ENCODE data around the gene SEPTIN14. TPM values are rescaled to one million over a fixed set of nuclear protein-coding genes. Genes with fewer than 3 reads are reported as not detected.
"Not testable (repeated sequence)": the region's sequence is repeated elsewhere in the genome, so short reads cannot be mapped to it uniquely, and the experiment has no call there.

SEPTIN14 gene
- not detected for total RNA-seq
- not detected for polyA plus RNA-seq
- long read RNA-seq, donor 1: 0 reads
- long read RNA-seq, donor 2: 0 reads
- long read RNA-seq, donor 3: 0 reads
- long read RNA-seq, donor 4: 0 reads

DNA sequence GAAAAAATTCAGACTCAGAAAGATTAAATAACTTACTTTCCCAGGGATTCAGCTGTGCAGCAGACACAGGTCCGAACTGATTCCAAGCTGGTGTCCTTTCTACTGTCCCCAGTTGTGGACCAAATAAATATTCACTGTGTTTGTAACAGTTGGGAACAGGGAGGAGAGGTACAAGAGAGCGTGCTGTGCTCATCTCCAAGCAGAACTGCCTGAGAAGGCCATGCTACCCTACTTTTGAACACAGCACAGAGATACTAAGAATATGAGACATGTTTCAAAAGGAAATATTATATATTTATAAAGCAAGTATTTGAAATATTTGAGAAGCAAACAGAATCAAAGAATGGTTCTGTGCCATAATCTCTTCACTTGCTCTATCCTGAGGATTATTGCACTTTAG is at the start of gene SEPTIN14:
Gene SEPTIN14, minus strand, starts transcription at position 101 of the 400 bp plus-strand sequence. CDS start 756 bp downstream, outside the sequence.
- intact Hi-C loops (cut with DNase I); DNase-seq: not testable (repeated sequence)
- 70% methylated on average over 2 of the region's 2 CpGs for WGBS

DNA sequence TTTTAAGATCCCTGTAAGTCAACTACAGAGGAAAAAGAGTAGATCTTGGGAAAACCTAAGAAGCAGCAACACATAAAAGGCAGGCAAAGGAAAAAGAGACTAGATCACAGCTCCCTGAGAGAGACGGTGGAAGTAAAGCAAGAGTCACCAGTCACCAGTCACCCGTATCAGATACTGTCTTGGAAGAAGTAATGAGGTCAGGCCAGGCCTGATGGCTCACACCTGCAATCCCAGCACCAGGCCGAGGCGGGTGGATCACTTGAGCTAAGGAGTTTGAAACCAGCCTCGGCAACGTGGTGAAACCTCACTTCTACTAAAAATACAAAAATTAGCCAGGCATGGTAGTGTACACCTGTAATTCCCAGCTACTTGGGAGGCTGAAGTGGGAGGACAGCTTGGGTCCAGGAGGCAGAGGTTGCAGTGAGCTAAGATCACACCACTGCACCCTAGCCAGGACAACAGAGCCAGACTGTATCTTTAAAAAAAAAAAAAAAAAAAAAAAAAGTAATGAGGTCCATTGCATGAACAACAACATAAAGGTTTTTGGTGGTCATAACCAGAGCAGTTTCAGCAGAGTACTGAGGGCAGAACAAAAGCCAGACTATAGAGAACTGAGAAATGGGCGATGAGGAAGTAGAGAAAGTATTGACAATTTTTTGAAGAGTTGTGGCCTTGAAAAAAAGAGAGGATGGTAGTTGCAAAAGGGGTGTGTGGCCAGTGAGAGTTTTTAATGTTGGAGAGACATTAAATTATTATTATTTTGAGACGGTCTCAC is 41.6 kb upstream of the SEPTIN14 start:
- ATAC-seq (no peak), DNase-seq (no peak)
- Histone ChIP-seq H3K4me3 (ENCODE audit: low read length) (no peak overlapping the region), H3K9me3 (ENCODE audit: control insufficient read depth, low read length) (no peaks in the 10 kb centered on the region), H3K4me1 (ENCODE audit: control insufficient read depth, insufficient read depth, low read length) (no peaks in the 10 kb centered on the region), H3K27me3 (ENCODE audit: control insufficient read depth, insufficient read depth) (no peaks in the 10 kb centered on the region), H3K27ac (ENCODE audit: low read length) (no peak overlapping the region)
- WGBS: 76% methylated on average over 8 of the region's 8 CpGs
- intact Hi-C loops (cut with DNase I): no loop called here

More for the DNA sequence above, at the start of gene SEPTIN14:
- not testable (repeated sequence) for H3K9me3 ChIP-seq (ENCODE audit: control insufficient read depth, low read length); H3K27me3 ChIP-seq (ENCODE audit: control insufficient read depth, insufficient read depth); H3K4me1 ChIP-seq (ENCODE audit: control insufficient read depth, insufficient read depth, low read length); H3K27ac ChIP-seq (ENCODE audit: low read length); H3K4me3 ChIP-seq (ENCODE audit: low read length); ATAC-seq

- H3K9me3 ChIP-seq (ENCODE audit: control insufficient read depth, low read length); H3K4me3 ChIP-seq (ENCODE audit: low read length); H3K27ac ChIP-seq (ENCODE audit: low read length); H3K4me1 ChIP-seq (ENCODE audit: control insufficient read depth, insufficient read depth, low read length); DNase-seq; ATAC-seq; H3K27me3 ChIP-seq (ENCODE audit: control insufficient read depth, insufficient read depth); intact Hi-C loops (cut with DNase I): not testable (repeated sequence)
- WGBS: 96% methylated on average over 1 of the region's 1 CpG
These were observed 38.5 kb upstream of the SEPTIN14 start for GRCh38 chr7:55901059-55901458.

DNA sequence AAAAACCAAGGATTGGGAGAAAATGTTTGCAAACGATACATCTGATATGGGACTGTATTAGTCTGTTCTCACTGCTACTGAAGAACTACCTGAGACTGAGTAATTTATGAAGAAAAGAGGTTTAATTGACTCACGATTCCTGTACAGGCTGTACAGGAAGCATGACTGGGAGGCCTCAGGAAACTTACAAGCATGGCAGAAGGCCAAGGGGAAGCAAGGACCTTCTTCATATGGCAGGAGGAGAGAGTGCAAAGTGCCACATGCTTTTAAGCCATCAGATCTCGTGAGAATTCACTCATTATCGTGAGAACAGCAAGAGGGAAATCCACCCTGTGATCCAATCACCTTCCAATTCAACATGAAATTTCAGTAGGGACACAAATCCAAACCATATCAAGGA is 35.7 kb upstream of the SEPTIN14 start:
- H3K9me3 ChIP-seq (ENCODE audit: control insufficient read depth, low read length): no peaks in the 10 kb centered on the region
- no peak for ATAC-seq
- intact Hi-C loops (cut with DNase I): no loop called here

DNA sequence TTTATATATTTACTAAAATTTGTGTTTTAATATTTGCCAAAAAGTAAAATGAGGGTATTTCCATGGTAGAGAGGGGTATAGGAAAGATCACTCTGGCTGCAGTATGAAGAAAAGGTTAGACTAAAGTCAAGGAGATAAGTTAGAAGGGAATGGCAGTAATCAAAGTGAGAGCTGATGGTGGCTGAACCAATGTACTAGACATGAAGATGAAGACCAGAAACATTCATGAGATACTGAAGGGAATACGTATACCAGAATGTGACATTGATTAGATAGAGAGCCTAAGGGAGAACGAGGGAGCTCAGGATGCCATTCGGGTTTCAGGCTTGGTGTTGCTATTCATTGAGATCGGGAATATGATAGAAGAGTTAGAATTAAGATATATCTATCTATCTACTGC is 32.5 kb upstream of the SEPTIN14 start:
- intact Hi-C loops (cut with DNase I): no loop called here
- DNase-seq: no peak
- H3K27me3 ChIP-seq (ENCODE audit: control insufficient read depth, insufficient read depth): no peaks in the 10 kb centered on the region
- H3K9me3 ChIP-seq (ENCODE audit: control insufficient read depth, low read length): no peaks in the 10 kb centered on the region
- H3K27ac ChIP-seq (ENCODE audit: low read length): no peak overlapping the region
- no peak for ATAC-seq
- WGBS: 79% methylated on average over 4 of the region's 4 CpGs
- no peak overlapping the region for H3K4me3 ChIP-seq (ENCODE audit: low read length)
- no peaks in the 10 kb centered on the region for H3K4me1 ChIP-seq (ENCODE audit: control insufficient read depth, insufficient read depth, low read length)

More for the DNA sequence above, 35.7 kb upstream of the SEPTIN14 start:
- Histone ChIP-seq H3K4me3 (ENCODE audit: low read length) (no peak overlapping the region), H3K27me3 (ENCODE audit: control insufficient read depth, insufficient read depth) (no peaks in the 10 kb centered on the region), H3K27ac (ENCODE audit: low read length) (no peak overlapping the region), H3K4me1 (ENCODE audit: control insufficient read depth, insufficient read depth, low read length) (no peaks in the 10 kb centered on the region)
- no peak for DNase-seq
- WGBS: 82% methylated on average over 4 of the region's 4 CpGs

DNA sequence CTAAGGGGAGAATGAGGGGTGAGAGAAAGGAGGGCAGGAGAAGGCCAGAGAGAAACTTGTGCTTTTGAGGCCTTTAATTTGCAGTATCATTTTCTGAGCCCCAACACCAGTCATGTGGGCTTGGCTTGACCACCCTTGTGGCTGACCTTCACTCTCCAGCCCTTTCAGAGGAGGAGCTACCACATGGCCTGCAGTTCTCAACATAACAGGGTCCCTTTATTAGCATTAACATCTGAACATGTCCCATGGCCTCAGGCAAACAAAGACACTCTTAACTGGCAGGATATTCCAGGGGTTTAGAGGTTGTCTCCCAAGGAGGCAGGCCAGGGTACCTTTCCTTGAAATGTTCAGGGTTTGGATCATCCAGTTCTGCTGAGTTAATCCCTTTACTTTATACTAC is 31.4 kb upstream of the SEPTIN14 start:
- H3K4me1 ChIP-seq (ENCODE audit: control insufficient read depth, insufficient read depth, low read length): no peaks in the 10 kb centered on the region
- ATAC-seq (no peak), DNase-seq (no peak)
- H3K9me3 ChIP-seq (ENCODE audit: control insufficient read depth, low read length): no peaks in the 10 kb centered on the region
- intact Hi-C loops (cut with DNase I): no loop called here
- H3K27me3 ChIP-seq (ENCODE audit: control insufficient read depth, insufficient read depth): no peaks in the 10 kb centered on the region
- H3K4me3 ChIP-seq (ENCODE audit: low read length): no peak overlapping the region
- no peak overlapping the region for H3K27ac ChIP-seq (ENCODE audit: low read length)

DNA sequence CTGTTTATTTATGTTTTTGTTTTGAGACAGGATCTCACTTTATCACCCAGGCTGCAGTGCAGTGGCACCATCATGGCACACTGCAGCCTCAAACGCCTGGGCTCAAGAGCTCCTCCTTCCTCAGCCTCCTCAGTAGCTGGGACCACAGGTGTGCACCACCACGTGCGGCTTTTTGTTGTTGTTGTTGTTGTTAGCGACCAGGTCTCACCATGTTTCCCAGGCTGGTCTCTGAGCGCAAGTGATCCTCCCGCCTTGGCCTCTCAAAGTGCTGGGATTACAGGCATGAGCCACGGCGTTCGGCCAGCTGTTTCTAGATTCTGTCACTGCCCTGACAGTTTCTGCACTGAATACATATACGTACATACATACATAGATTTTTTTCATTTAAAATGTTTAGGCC is 25.8 kb upstream of the SEPTIN14 start:
- H3K27ac ChIP-seq (ENCODE audit: low read length); ATAC-seq; H3K4me1 ChIP-seq (ENCODE audit: control insufficient read depth, insufficient read depth, low read length); H3K9me3 ChIP-seq (ENCODE audit: control insufficient read depth, low read length); H3K27me3 ChIP-seq (ENCODE audit: control insufficient read depth, insufficient read depth); DNase-seq: not testable (repeated sequence)
- peak overlapping the region; percentile 96 for H3K4me3 ChIP-seq (ENCODE audit: low read length)
- intact Hi-C loops (cut with DNase I): loop anchor here in 2 of 4 donors (10.0 kb wide), 2 partner anchors 56 to 66 kb away; partner anchors contain the start of gene MRPS17 (in 1 of the 2)
- 78% methylated on average over 10 of the region's 10 CpGs for WGBS

- peak overlapping the region; percentile 96 for H3K4me3 ChIP-seq (ENCODE audit: low read length)
- no peaks in the 10 kb centered on the region for H3K27me3 ChIP-seq (ENCODE audit: control insufficient read depth, insufficient read depth)
- ATAC-seq: no peak
- intact Hi-C loops (cut with DNase I): loop anchor here in 2 of 4 donors (10.0 kb wide), 2 partner anchors 57 to 67 kb away; partner anchors contain the start of gene MRPS17 (in 1 of the 2)
- no peaks in the 10 kb centered on the region for H3K4me1 ChIP-seq (ENCODE audit: control insufficient read depth, insufficient read depth, low read length)
- no peak for DNase-seq
- no peak overlapping the region for H3K27ac ChIP-seq (ENCODE audit: low read length)
- under 1% methylated on average over 21 of the region's 38 CpGs for WGBS
- no peaks in the 10 kb centered on the region for H3K9me3 ChIP-seq (ENCODE audit: control insufficient read depth, low read length)
These were observed 25.3 kb upstream of the SEPTIN14 start for GRCh38 chr7:55887821-55888247.

- H3K27ac ChIP-seq (ENCODE audit: low read length): no peak overlapping the region
- H3K4me1 ChIP-seq (ENCODE audit: control insufficient read depth, insufficient read depth, low read length): no peaks in the 10 kb centered on the region
- no peaks in the 10 kb centered on the region for H3K27me3 ChIP-seq (ENCODE audit: control insufficient read depth, insufficient read depth)
- H3K9me3 ChIP-seq (ENCODE audit: control insufficient read depth, low read length): no peaks in the 10 kb centered on the region
- 90% methylated on average over 3 of the region's 3 CpGs for WGBS
- no peak for DNase-seq
- ATAC-seq: no peak
- intact Hi-C loops (cut with DNase I): loop anchor here in 2 of 4 donors (10.0 kb wide), 2 partner anchors 60 to 70 kb away; partner anchors contain the start of gene MRPS17 (in 1 of the 2)
- no peak overlapping the region for H3K4me3 ChIP-seq (ENCODE audit: low read length)
These were observed 21.8 kb upstream of the SEPTIN14 start for GRCh38 chr7:55884321-55884720.

- DNase-seq (no peak), ATAC-seq (no peak)
- H3K9me3 ChIP-seq (ENCODE audit: control insufficient read depth, low read length): no peaks in the 10 kb centered on the region
- WGBS: 84% methylated on average over 3 of the region's 3 CpGs
- intact Hi-C loops (cut with DNase I): no loop called here
- no peaks in the 10 kb centered on the region for H3K27me3 ChIP-seq (ENCODE audit: control insufficient read depth, insufficient read depth)
- H3K27ac ChIP-seq (ENCODE audit: low read length): no peak overlapping the region
- H3K4me1 ChIP-seq (ENCODE audit: control insufficient read depth, insufficient read depth, low read length): no peaks in the 10 kb centered on the region
- no peak overlapping the region for H3K4me3 ChIP-seq (ENCODE audit: low read length)
These were observed 16.1 kb upstream of the SEPTIN14 start for GRCh38 chr7:55878691-55879090.

- no peak overlapping the region for H3K27ac ChIP-seq (ENCODE audit: low read length)
- ATAC-seq (no peak), DNase-seq (no peak)
- H3K27me3 ChIP-seq (ENCODE audit: control insufficient read depth, insufficient read depth): no peaks in the 10 kb centered on the region
- no peaks in the 10 kb centered on the region for H3K9me3 ChIP-seq (ENCODE audit: control insufficient read depth, low read length)
- no peaks in the 10 kb centered on the region for H3K4me1 ChIP-seq (ENCODE audit: control insufficient read depth, insufficient read depth, low read length)
- intact Hi-C loops (cut with DNase I): no loop called here
- no peak overlapping the region for H3K4me3 ChIP-seq (ENCODE audit: low read length)
- 86% methylated on average over 6 of the region's 6 CpGs for WGBS
These were observed 14.8 kb upstream of the SEPTIN14 start for GRCh38 chr7:55877308-55877707.
